GM12878 (cell line): ENCODE measurements around the gene NPAS3.

ENCODE experiments used
- CTCF ChIP-seq, 3 experiments: IDR thresholded peaks in 2 of 3; conservative IDR thresholded peaks in 1 of 3; 2 replicates each; pipeline ENCODE4 v1.5.1; 2011; ENCODE audit warnings: low read depth in 3 of 3, low read length in 3 of 3, mild to moderate bottlenecking in 3 of 3, control low read depth in 2 of 3, moderate library complexity in 2 of 3, inconsistent platforms in 1 of 3, mixed read lengths in 1 of 3; ENCODE audit not compliant: control insufficient read depth in 2 of 3, insufficient read depth in 1 of 3; ENCODE audit errors: extremely low read depth in 1 of 3
- E2F4 ChIP-seq: IDR thresholded peaks from 2 replicates; pipeline ENCODE4 v1.6.1; 2012; ENCODE audit warnings: low read depth, low read length, improper control_type of control experiment
- EP300 ChIP-seq, 2 experiments: fragments of 150-350 bp in 1 of 2; IDR thresholded peaks; 2 replicates each; pipeline ENCODE4 v1.6.1; 2011 to 2012; ENCODE audit warnings: low read depth in 2 of 2, low read length in 2 of 2, borderline replicate concordance in 1 of 2, improper control_type of control experiment in 1 of 2, inconsistent platforms in 1 of 2; ENCODE audit not compliant: control insufficient read depth in 1 of 2
- MEF2A ChIP-seq: IDR thresholded peaks from 2 replicates; pipeline ENCODE4 v1.6.1; 2011; ENCODE audit warnings: low read depth, mild to moderate bottlenecking, low read length, moderate library complexity; ENCODE audit not compliant: insufficient read depth
- POLR2A ChIP-seq: IDR thresholded peaks from 2 replicates; pipeline ENCODE4 v1.6.1; 2011; ENCODE audit warnings: low read depth, mild to moderate bottlenecking, low read length
- POLR2AphosphoS2 ChIP-seq: IDR thresholded peaks from 2 replicates; pipeline ENCODE4 v1.6.1; 2011; ENCODE audit warnings: low read depth, mild to moderate bottlenecking, low read length, improper control_type of control experiment, moderate library complexity
- SIX5 ChIP-seq: IDR thresholded peaks from 2 replicates; pipeline ENCODE4 v1.6.1; 2011; ENCODE audit warnings: mild to moderate bottlenecking, low read depth, low read length, moderate library complexity; ENCODE audit not compliant: severe bottlenecking
- TCF3 ChIP-seq: IDR thresholded peaks from 2 replicates; pipeline ENCODE4 v1.6.1; 2012; ENCODE audit warnings: low read depth, mild to moderate bottlenecking, low read length, borderline replicate concordance; ENCODE audit not compliant: insufficient read depth
- ZNF274 ChIP-seq: IDR thresholded peaks from one replicate; pipeline ENCODE4 v1.8.0; 2011; ENCODE audit not compliant: insufficient read length, insufficient read depth
- ZSCAN29 ChIP-seq: fragments of 450-650 bp; IDR thresholded peaks from 2 replicates; pipeline ENCODE4 v1.6.1; 2017; ENCODE audit warnings: mild to moderate bottlenecking, moderate library complexity

- TF ChIP-seq POLR2A (no peak), EP300 (IDR thresholded peaks at IDR 0.05; ENCODE audit: borderline replicate concordance in 1 of 2, control insufficient read depth in 1 of 2, low read depth in 2 of 2, low read length in 2 of 2) (no peak), SIX5 (no peak), POLR2AphosphoS2 (no peak), E2F4 (no peak), TCF3 (no peak), MEF2A (no peak), ZNF274 (no peak), CTCF (IDR thresholded peaks at IDR 0.05 in 2 of 3, conservative IDR thresholded peaks at IDR 0.05 in 1 of 3; ENCODE audit: control insufficient read depth in 2 of 3, extremely low read depth in 1 of 3, insufficient read depth in 1 of 3, low read depth in 3 of 3, low read length in 3 of 3) (no peak), ZSCAN29 (no peak)
Observed at GRCh38 chr14:33814010-33814409, 875.3 kb downstream of the NPAS3 start.
